H1 (cell line): Measurements from ENCODE around the gene SERPINA10.

Experiments used
- ASH2L ChIP-seq: fragments of 200-600, 300-600 bp; sonication (generic); IDR thresholded peaks from one replicate; pipeline ENCODE4 v1.7.1; 2017; ENCODE audit warnings: low read length
- POLR2A ChIP-seq, 2 experiments: IDR thresholded peaks; 1 replicate in 1 of 2; 2 replicates in 1 of 2; pipeline ENCODE4 v1.6.1; 2011; ENCODE audit warnings: low read depth in 2 of 2, low read length in 2 of 2, mild to moderate bottlenecking in 2 of 2; ENCODE audit errors: control extremely low read depth in 1 of 2
- RNF2 ChIP-seq: fragments of 200-900, 300-1000 bp; sonication (generic); IDR thresholded peaks from 2 replicates; pipeline ENCODE4 v1.7.1; 2016; ENCODE audit warnings: borderline replicate concordance, low read depth, mild to moderate bottlenecking, antibody characterized with exemption, low read length; ENCODE audit not compliant: poor library complexity, severe bottlenecking; ENCODE audit errors: missing control alignments
- TAF1 ChIP-seq: IDR thresholded peaks from 2 replicates; pipeline ENCODE4 v1.6.1; 2011; ENCODE audit warnings: mild to moderate bottlenecking, low read depth, low read length
- TF ChIP-seq, protein P1 (sequence below), 3 experiments: IDR thresholded peaks; 1 replicate in 2 of 3; 2 replicates in 1 of 3; pipeline versions ENCODE4 v1.5.1 to v1.6.1; 2011; ENCODE audit warnings: low read length in 3 of 3, mild to moderate bottlenecking in 3 of 3, inconsistent platforms in 2 of 3, low read depth in 1 of 3, moderate library complexity in 1 of 3; ENCODE audit not compliant: insufficient read depth in 1 of 3; ENCODE audit errors: control extremely low read depth in 1 of 3

DNA sequence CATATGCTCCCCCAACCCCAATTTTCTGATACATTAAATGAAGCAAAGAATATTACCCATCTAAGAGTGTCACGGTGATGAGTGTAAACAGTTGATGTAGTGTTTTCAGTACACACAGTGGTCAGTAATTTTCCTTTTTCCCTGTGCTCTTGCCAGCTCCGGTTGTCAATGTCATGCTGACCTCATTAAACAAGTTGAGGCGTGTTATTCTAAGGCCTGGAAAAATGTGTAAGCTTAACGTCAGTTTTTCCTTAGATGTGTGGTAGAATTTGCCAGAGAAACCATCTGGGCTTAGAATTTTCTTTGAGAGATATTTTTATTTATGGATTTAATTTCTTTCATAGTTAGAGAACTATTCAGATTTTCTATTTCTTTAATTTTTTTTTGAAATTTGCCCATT lies 41.8 kb upstream of the SERPINA10 start:
- TF ChIP-seq, protein P1, sequence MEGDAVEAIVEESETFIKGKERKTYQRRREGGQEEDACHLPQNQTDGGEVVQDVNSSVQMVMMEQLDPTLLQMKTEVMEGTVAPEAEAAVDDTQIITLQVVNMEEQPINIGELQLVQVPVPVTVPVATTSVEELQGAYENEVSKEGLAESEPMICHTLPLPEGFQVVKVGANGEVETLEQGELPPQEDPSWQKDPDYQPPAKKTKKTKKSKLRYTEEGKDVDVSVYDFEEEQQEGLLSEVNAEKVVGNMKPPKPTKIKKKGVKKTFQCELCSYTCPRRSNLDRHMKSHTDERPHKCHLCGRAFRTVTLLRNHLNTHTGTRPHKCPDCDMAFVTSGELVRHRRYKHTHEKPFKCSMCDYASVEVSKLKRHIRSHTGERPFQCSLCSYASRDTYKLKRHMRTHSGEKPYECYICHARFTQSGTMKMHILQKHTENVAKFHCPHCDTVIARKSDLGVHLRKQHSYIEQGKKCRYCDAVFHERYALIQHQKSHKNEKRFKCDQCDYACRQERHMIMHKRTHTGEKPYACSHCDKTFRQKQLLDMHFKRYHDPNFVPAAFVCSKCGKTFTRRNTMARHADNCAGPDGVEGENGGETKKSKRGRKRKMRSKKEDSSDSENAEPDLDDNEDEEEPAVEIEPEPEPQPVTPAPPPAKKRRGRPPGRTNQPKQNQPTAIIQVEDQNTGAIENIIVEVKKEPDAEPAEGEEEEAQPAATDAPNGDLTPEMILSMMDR (IDR thresholded peaks at IDR 0.05; ENCODE audit: control extremely low read depth in 1 of 3, insufficient read depth in 1 of 3, low read depth in 1 of 3, low read length in 3 of 3) = no peak
- no peak for TF ChIP-seq ASH2L
- TF ChIP-seq TAF1 = no peak
- no peak for TF ChIP-seq RNF2
- TF ChIP-seq POLR2A (IDR thresholded peaks at IDR 0.05; ENCODE audit: control extremely low read depth in 1 of 2, low read depth in 2 of 2, low read length in 2 of 2) = no peak
